Anterior cingulate cortex (tissue), 58 donors: ENCODE measurements around the gene SDF2L1.
"Not testable (repeated sequence)": the region's sequence is repeated elsewhere in the genome, so short reads cannot be mapped to it uniquely, and the experiment has no call there.

Source experiments
- DNase-seq, 58 donors: peaks; one replicate each; lab custom pipeline; 2025; lab: John Stamatoyannopoulos, UW

The SDF2L1 gene

DNA sequence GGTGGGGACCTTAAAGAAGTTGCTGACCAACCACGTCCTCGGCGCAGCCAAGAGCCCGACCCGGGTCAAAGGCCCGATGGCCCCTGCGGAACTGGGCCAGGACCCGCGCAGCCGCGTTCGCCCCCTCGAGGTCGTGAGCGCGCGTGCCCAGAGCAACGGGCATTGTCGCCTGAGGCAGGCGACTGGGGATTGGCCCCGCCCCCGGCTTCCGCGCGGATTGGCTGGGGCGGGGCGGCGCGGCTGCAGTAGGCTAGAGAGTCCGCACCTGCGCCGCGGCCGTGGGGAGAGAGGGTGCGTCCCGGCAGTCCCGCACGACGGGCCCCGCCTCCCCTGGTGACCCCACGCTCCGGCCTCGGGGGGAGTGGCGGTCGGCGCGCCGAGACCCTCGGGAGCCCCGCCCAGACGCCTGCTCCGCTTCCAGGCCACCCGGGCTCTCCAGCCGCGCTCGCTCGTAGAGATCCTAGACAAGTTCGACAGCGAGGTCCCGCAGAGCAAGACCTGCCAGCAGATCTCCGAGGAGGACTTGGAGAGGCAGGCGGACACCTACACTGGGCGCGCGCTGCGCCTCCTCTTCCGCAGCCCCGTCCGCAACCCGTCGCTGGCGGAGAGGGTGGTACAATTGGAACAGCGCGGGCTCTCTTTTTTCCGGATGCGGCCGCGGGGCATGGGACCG, 15.4 kb downstream of the SDF2L1 start:
- peak in 18 of 58 donors; percentile 6 to 51 (median 18) for DNase-seq

GRCh38 chr22:21659864-21660525, 17.9 kb downstream of the SDF2L1 start:
- DNase-seq, result no peak

DNA sequence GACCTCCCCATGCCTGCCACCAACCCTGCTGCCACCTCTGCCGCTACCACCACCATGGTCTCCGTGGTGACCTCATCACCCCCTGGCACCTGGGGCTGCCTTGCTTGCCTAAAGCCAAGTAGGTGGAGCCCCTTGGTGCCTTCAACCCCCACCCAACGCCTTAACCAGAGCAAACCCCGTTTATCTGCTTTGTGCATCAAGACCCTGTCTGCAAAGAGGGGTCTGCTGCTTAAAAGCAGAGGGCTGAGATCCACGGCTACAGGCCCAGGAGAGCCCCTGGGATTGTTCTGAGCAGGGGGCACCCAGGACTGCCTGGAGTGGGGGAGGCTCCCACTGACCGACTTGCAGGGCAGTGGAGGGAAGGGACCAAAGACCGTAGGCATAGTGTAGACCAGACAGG, 18.8 kb downstream of the SDF2L1 start:
- no peak for DNase-seq

DNA sequence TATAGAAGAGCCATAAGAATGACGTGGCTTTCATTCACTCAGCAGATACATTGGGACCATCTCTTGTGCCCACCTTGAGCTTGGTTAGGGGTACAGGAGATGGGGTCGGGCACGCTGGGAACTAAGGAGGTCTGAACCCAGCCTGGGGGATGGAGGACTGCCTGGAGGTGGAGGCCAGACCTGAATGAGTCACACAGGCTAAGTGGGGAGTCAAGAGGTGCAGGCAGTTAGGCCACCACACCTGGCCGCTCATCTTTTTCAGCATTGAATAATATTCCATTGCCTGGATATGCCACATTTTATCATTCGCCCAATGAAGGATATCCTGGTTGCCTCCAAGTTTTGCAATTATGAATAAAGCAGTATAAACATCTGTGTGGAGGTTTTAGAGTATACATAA, 19.9 kb downstream of the SDF2L1 start:
- no peak for DNase-seq

GRCh38 chr22:21663738-21664137, 21.6 kb downstream of the SDF2L1 start:
- no peak for DNase-seq

GRCh38 chr22:21665047-21665851, 23.1 kb downstream of the SDF2L1 start:
- DNase-seq, result no peak

GRCh38 chr22:21666786-21667185, 24.7 kb downstream of the SDF2L1 start:
- DNase-seq, result no peak

- DNase-seq, result no peak
Measured at GRCh38 chr22:21669026-21669425, 26.9 kb downstream of the SDF2L1 start.

- DNase-seq, result no peak
Measured at GRCh38 chr22:21672107-21672629, 30.1 kb downstream of the SDF2L1 start.

GRCh38 chr22:21673534-21674321, 31.6 kb downstream of the SDF2L1 start:
- no peak for DNase-seq

DNA sequence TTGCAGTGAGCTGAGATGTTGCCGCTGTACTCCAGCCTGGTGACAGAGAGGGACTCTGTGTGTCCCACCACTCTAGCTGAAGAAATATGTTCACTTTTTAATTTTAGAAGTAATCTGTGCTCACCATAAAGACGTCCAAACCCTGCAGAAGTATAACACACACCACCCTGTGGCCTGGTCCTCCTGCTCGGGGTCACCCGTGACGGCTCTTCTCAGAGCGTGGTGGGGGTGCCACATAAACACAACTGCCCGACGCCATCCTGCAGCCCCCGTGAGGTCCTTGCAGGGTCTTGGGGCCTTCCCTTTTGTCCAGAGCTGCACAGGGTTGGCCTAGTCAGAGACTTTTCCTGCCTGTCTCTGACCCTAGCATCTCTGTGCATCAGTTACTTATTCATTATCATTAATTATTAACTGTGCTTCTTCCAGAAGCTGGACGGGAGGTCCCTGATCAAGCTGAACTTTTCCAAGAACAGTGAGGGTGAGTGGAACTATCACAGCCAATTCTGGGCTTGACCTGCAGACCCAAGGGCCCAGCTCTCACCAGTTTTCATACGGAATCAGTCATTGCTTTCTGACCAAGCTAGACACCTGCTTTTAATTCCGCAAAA, 32.6 kb downstream of the SDF2L1 start:
- DNase-seq, result no peak

- DNase-seq, result no peak
Measured at GRCh38 chr22:21677606-21678443, 35.7 kb downstream of the SDF2L1 start.

DNA sequence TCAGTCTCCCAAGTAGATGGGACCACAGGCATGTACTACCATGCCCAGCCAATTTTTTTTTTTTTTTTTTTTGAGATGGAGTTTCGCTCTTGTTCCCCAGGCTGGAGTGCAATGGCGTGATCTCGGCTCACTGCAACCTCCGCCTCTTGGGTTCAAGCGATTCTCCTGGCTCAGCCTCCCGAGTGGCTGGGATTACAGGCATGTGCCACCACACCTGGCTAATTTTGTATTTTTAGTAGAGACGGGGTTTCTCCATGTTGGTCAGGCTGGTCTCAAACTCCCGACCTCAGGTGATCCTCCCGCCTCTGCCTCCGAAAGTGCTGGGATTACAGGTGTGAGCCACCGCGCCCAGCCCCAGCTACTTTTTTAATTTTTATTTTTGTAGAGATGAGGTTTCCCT, 36.7 kb downstream of the SDF2L1 start:
- DNase-seq, result not testable (repeated sequence)

GRCh38 chr22:21679383-21679782, 37.3 kb downstream of the SDF2L1 start:
- DNase-seq, result no peak

DNA sequence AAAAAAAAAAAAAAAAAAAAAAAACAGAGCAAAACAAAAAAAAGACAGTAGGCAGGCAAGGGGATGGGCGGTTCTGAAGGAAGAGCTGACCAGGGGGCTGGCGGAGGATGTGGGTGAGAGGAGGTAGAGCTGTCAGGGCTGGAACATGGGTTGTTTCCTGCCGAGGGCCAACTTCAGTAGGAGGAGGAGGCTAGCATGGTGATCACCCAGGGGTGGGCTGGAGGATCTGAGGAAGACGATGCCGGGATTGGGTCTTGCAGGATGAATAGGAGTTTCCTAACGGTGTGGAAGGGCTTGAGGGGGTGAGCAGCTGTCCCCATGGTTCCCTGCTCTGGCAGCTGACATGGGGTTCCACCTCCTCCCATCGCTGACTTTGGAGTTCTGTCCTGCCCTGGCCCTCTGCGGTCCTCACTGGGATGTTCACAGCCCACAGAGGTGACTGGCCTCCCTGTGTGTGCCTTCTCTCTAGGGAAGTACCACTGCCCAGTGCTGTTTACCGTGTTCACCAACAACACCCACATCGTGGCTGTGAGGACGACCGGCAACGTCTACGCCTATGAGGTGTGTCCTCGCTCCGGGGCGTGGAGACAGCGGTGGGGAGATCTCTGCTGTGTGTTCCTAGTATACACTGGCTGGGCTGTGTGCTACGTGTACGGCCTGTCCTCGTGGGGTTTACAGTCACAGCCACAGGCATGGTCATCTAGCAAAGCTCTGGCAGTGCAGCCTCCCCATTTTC, 38.9 kb downstream of the SDF2L1 start:
- no peak for DNase-seq

GRCh38 chr22:21681566-21682370, 39.7 kb downstream of the SDF2L1 start:
- peak in 2 of 58 donors; percentile 23 to 32 for DNase-seq

- DNase-seq, result no peak
Measured at GRCh38 chr22:21682385-21683175, 40.5 kb downstream of the SDF2L1 start.
